Measurements from ENCODE around the gene EMC1. TPM values are rescaled to one million over a fixed set of nuclear protein-coding genes. Genes with fewer than 3 reads are reported as not detected.
"Not testable (repeated sequence)": the region's sequence is repeated elsewhere in the genome, so short reads cannot be mapped to it uniquely, and the experiment has no call there.

The EMC1 gene
- polyA plus RNA-seq, 1 of the 3 experiments (the other 2 are of a cell fraction) = 87.6 TPM

DNA sequence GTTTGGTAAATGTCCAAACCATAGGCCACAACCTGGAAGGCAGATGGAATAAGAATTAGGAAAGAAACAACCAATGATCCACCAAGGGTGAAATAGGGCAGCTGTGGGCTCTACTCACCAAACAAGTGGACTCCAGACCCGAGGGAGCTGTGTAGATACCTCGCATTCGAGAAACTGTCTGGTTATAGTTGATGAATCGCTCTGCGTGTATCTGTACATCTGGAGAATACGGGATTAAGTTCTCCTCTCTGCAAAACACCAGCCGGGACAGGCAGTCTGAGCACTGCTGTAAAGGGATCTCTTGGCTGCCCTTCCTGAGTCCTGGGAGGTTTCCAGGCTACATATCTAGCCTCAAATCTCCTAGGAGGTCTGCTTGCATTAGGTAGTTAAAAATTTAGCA lies 31.9 kb downstream of the EMC1 start (continued):
- TF ChIP-seq NFIC (IDR thresholded peaks at IDR 0.05; ENCODE audit: borderline replicate concordance) = no peak
- no peak for TF ChIP-seq RXRA (IDR thresholded peaks at IDR 0.05; ENCODE audit: borderline replicate concordance, low read depth)

- H2AFZ ChIP-seq (ENCODE audit: low read depth); H3K9ac ChIP-seq; DNase-seq; H3K4me2 ChIP-seq; H3K9me3 ChIP-seq; H3K27ac ChIP-seq (ENCODE audit: low read depth in 2 of 2, low read length in 1 of 2); H3K9me2 ChIP-seq; POLR2A ChIA-PET; H3K27me3 ChIP-seq (ENCODE audit: insufficient read depth); H3K4me3 ChIP-seq (ENCODE audit: low read depth in 2 of 2, low read length in 1 of 2); H4K20me1 ChIP-seq (ENCODE audit: insufficient read depth); H3K4me1 ChIP-seq (ENCODE audit: control insufficient read depth in 1 of 2, insufficient read depth in 2 of 2, low read depth in 1 of 2, low read length in 1 of 2): not testable (repeated sequence)
- Histone ChIP-seq H3F3A (replicated peaks; ENCODE audit: insufficient read depth) (peaks cover 22% of the 10 kb centered on the region), H3K36me3 (replicated peaks in 1 of 2; ENCODE audit: control insufficient read depth in 1 of 2, insufficient read depth in 2 of 2, low read length in 1 of 2) (peaks cover 59 to 70% of the 10 kb centered on the region in 2 experiments), H3K79me2 (ENCODE audit: insufficient read depth) (peaks cover 61% of the 10 kb centered on the region)
- 89% methylated on average over 4 of the region's 4 CpGs for WGBS (ENCODE audit: low lambda C conversion rate)
- CTCF ChIA-PET = interaction anchor here (1.4 kb wide), 1 partner anchor 24 kb away, joined by 7 read pairs; no protein-coding TSS in a partner anchor
Measured at GRCh38 chr1:19216585-19216984, 34.7 kb downstream of the EMC1 start.

GRCh38 chr1:19213580-19213979 lies 37.7 kb downstream of the EMC1 start:
- peaks cover 91% of the 10 kb centered on the region for H3K79me2 ChIP-seq (ENCODE audit: insufficient read depth)

GRCh38 chr1:19212167-19212566 lies 39.2 kb downstream of the EMC1 start:
- no peaks in the 10 kb centered on the region for H3K27me3 ChIP-seq (ENCODE audit: insufficient read depth)
- peaks cover 11% of the 10 kb centered on the region for H3F3A ChIP-seq (replicated peaks; ENCODE audit: insufficient read depth)
- peaks cover 21 to 22% of the 10 kb centered on the region in 2 experiments; a peak in 3 of 4 replicates for H3K4me1 ChIP-seq (ENCODE audit: control insufficient read depth in 1 of 2, insufficient read depth in 2 of 2, low read depth in 1 of 2, low read length in 1 of 2)
- peaks cover 23% of the 10 kb centered on the region for H4K20me1 ChIP-seq (ENCODE audit: insufficient read depth)
- peak overlapping the region; percentile 4 to 37; a peak in 2 of 4 replicates for H3K27ac ChIP-seq (ENCODE audit: low read depth in 2 of 2, low read length in 1 of 2)
- H3K9me2 ChIP-seq = no peaks in the 10 kb centered on the region
- H3K79me2 ChIP-seq (ENCODE audit: insufficient read depth) = peaks cover 99% of the 10 kb centered on the region
- no peak overlapping the region for H3K4me3 ChIP-seq (ENCODE audit: low read depth in 2 of 2, low read length in 1 of 2)
- H3K9me3 ChIP-seq = no peaks in the 10 kb centered on the region
- peak overlapping the region; percentile 7; the same call in 1 of the 2 replicates for H3K4me2 ChIP-seq
- no peak overlapping the region for H3K9ac ChIP-seq
- DNase-seq = no peak
- CTCF ChIA-PET = interaction anchor here (1.5 to 2.5 kb wide), 2 partner anchors 28 to 33 kb away, joined by 3 to 6 read pairs; no protein-coding TSS in a partner anchor
- no peak overlapping the region for H2AFZ ChIP-seq (ENCODE audit: low read depth)
- POLR2A ChIA-PET = no interaction called here
- H3K36me3 ChIP-seq (replicated peaks in 1 of 2; ENCODE audit: control insufficient read depth in 1 of 2, insufficient read depth in 2 of 2, low read length in 1 of 2) = peaks cover 20 to 40% of the 10 kb centered on the region in 2 experiments
- TF ChIP-seq, protein P1, sequence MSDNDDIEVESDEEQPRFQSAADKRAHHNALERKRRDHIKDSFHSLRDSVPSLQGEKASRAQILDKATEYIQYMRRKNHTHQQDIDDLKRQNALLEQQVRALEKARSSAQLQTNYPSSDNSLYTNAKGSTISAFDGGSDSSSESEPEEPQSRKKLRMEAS (IDR thresholded peaks at IDR 0.05; ENCODE audit: low read depth) = no peak
- no peak for TF ChIP-seq EZH2phosphoT487 (IDR thresholded peaks at IDR 0.05; ENCODE audit: borderline replicate concordance, low read depth)
- TF ChIP-seq CHD2 (IDR thresholded peaks at IDR 0.05; ENCODE audit: low read length, partially characterized antibody) = no peak
- TF ChIP-seq RCOR1 (IDR thresholded peaks at IDR 0.05; ENCODE audit: low read length) = no peak
- no peak for TF ChIP-seq SMC3 (IDR thresholded peaks at IDR 0.05; ENCODE audit: low read depth, low read length)
- TF ChIP-seq TEAD4 (IDR thresholded peaks at IDR 0.05; ENCODE audit: borderline replicate concordance, insufficient read depth) = no peak
- TF ChIP-seq, protein P2, sequence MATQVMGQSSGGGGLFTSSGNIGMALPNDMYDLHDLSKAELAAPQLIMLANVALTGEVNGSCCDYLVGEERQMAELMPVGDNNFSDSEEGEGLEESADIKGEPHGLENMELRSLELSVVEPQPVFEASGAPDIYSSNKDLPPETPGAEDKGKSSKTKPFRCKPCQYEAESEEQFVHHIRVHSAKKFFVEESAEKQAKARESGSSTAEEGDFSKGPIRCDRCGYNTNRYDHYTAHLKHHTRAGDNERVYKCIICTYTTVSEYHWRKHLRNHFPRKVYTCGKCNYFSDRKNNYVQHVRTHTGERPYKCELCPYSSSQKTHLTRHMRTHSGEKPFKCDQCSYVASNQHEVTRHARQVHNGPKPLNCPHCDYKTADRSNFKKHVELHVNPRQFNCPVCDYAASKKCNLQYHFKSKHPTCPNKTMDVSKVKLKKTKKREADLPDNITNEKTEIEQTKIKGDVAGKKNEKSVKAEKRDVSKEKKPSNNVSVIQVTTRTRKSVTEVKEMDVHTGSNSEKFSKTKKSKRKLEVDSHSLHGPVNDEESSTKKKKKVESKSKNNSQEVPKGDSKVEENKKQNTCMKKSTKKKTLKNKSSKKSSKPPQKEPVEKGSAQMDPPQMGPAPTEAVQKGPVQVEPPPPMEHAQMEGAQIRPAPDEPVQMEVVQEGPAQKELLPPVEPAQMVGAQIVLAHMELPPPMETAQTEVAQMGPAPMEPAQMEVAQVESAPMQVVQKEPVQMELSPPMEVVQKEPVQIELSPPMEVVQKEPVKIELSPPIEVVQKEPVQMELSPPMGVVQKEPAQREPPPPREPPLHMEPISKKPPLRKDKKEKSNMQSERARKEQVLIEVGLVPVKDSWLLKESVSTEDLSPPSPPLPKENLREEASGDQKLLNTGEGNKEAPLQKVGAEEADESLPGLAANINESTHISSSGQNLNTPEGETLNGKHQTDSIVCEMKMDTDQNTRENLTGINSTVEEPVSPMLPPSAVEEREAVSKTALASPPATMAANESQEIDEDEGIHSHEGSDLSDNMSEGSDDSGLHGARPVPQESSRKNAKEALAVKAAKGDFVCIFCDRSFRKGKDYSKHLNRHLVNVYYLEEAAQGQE (IDR thresholded peaks at IDR 0.05; ENCODE audit: low read depth, low read length) = no peak
- TF ChIP-seq NFIC (IDR thresholded peaks at IDR 0.05; ENCODE audit: borderline replicate concordance) = no peak

More at GRCh38 chr1:19213580-19213979, 37.7 kb downstream of the EMC1 start:
- Histone ChIP-seq H3K4me3 (ENCODE audit: low read depth in 2 of 2, low read length in 1 of 2) (no peak overlapping the region), H3K9ac (no peak overlapping the region), H2AFZ (ENCODE audit: low read depth) (no peak overlapping the region), H3K9me2 (no peaks in the 10 kb centered on the region), H3F3A (replicated peaks; ENCODE audit: insufficient read depth) (peaks cover 19% of the 10 kb centered on the region), H3K4me1 (ENCODE audit: control insufficient read depth in 1 of 2, insufficient read depth in 2 of 2, low read depth in 1 of 2, low read length in 1 of 2) (peaks cover 12 to 15% of the 10 kb centered on the region in 2 experiments; a peak in 3 of 4 replicates), H3K4me2 (no peak overlapping the region), H3K27ac (ENCODE audit: low read depth in 2 of 2, low read length in 1 of 2) (0 out of 4 replicates have a peak overlapping the region, but pooled peaks of 1 of the 2 experiments have one; percentile 37), H3K27me3 (ENCODE audit: insufficient read depth) (no peaks in the 10 kb centered on the region), H3K9me3 (no peaks in the 10 kb centered on the region), H4K20me1 (ENCODE audit: insufficient read depth) (peaks cover 9% of the 10 kb centered on the region), H3K36me3 (replicated peaks in 1 of 2; ENCODE audit: control insufficient read depth in 1 of 2, insufficient read depth in 2 of 2, low read length in 1 of 2) (peaks cover 32 to 53% of the 10 kb centered on the region in 2 experiments)
- DNase-seq = no peak
- CTCF ChIA-PET = no interaction called here
- 100% methylated on average over 1 of the region's 1 CpG for WGBS (ENCODE audit: low lambda C conversion rate)
- TF ChIP-seq MEF2A (IDR thresholded peaks at IDR 0.05; ENCODE audit: borderline replicate concordance, low read depth) (no peak), MXI1 (IDR thresholded peaks at IDR 0.05; ENCODE audit: low read depth, low read length) (no peak)
- POLR2A ChIA-PET = no interaction called here

All from SK-N-SH (cell line).